Mammary epithelial cell (primary cell): Measurements from ENCODE around the gene FSCN2.

Source experiments
- EZH2 ChIP-seq: IDR thresholded peaks from 2 replicates; pipeline ENCODE4 v1.6.1; 2012; ENCODE audit warnings: low read length, inconsistent platforms, borderline replicate concordance
- TF ChIP-seq, protein P1 (sequence below), 2 donors: IDR thresholded peaks in 1 of 2; conservative IDR thresholded peaks in 1 of 2; 2 replicates each; pipeline ENCODE4 v1.5.1; 2011 to 2012; ENCODE audit warnings: inconsistent platforms in 2 of 2, low read length in 2 of 2, mild to moderate bottlenecking in 2 of 2, control low read depth in 1 of 2, low read depth in 1 of 2; ENCODE audit not compliant: insufficient read depth in 1 of 2; ENCODE audit errors: extremely low read depth in 1 of 2

- TF ChIP-seq, protein P1, sequence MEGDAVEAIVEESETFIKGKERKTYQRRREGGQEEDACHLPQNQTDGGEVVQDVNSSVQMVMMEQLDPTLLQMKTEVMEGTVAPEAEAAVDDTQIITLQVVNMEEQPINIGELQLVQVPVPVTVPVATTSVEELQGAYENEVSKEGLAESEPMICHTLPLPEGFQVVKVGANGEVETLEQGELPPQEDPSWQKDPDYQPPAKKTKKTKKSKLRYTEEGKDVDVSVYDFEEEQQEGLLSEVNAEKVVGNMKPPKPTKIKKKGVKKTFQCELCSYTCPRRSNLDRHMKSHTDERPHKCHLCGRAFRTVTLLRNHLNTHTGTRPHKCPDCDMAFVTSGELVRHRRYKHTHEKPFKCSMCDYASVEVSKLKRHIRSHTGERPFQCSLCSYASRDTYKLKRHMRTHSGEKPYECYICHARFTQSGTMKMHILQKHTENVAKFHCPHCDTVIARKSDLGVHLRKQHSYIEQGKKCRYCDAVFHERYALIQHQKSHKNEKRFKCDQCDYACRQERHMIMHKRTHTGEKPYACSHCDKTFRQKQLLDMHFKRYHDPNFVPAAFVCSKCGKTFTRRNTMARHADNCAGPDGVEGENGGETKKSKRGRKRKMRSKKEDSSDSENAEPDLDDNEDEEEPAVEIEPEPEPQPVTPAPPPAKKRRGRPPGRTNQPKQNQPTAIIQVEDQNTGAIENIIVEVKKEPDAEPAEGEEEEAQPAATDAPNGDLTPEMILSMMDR (conservative IDR thresholded peaks at IDR 0.05 in 1 of 2, IDR thresholded peaks at IDR 0.05 in 1 of 2; ENCODE audit: extremely low read depth in 1 of 2, insufficient read depth in 1 of 2, low read depth in 1 of 2, low read length in 2 of 2) = no peak
- TF ChIP-seq EZH2 = no peak
These were observed 55.6 kb downstream of the FSCN2 start for GRCh38 chr17:81583589-81584342.
